Activated CD4-positive, alpha-beta T cell treated with anti-CD3 and anti-CD28 coated beads, Interleukin-2, amount 50 U/mL, for 1 hour (primary cell): ENCODE results near the gene KRT28.
"Not testable (repeated sequence)": the region's sequence is repeated elsewhere in the genome, so short reads cannot be mapped to it uniquely, and the experiment has no call there.

ENCODE experiments used
- DNase-seq: peaks from one replicate; pipeline ENCODE4 v3.0.0-alpha.2; 2020

Gene KRT28

DNA sequence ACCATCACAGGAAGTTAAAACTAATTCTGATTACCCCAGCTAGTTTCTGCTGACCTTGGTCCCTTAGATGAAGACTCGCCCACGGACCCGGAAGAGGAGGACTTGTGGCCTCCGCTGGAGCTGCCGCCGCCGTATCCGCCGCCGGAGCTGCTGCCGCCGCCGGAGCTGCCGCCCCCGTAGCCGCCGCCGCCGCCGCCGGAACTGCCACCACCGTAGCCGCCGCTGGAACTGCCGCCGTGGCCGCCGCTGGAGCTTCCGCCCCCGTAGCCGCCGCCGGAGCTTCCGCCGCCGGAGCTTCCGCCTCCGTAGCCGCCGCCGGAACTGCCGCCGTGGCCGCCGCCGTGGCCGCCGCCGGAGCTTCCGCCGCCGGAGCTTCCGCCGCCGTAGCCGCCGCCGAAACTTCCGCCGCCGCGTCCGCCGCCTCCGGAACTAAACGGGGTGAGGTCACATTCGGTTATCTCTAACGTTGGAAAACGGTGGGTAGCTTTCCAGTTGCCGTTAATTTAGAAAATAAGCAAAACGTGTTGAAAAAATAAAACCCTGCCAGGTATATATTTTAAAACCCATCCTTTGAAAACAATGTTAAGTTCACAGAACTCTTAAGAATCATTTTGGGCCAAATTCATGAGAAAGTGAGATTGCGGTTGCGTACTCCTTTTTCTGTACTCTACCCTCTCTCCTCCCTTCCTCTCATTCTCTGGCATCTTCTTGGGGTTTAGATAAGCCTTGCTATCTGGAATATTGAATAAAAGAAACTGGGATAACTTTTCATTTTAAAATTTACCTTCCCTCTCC, 19.2 kb upstream of the KRT28 start:
- DNase-seq = peak; percentile 81

DNA sequence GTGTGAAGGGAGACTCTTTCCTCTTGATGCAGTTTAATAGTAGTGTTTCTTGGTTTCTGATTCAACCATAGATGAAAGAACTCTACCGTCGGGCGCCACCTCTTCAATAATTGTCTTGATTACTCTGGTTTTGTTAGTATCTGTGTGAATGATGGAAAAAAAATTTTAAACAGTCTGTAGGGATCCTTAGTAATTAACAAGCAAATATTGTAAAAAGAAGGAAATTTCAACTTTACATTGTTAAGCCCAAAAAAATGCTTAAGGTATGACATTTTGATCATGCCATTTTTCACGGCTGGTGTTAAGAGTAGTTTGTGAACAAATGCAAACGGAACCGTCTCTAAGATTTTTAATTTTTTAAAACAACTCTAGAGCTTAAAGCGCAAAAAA, 18.6 kb upstream of the KRT28 start:
- no peak for DNase-seq

DNA sequence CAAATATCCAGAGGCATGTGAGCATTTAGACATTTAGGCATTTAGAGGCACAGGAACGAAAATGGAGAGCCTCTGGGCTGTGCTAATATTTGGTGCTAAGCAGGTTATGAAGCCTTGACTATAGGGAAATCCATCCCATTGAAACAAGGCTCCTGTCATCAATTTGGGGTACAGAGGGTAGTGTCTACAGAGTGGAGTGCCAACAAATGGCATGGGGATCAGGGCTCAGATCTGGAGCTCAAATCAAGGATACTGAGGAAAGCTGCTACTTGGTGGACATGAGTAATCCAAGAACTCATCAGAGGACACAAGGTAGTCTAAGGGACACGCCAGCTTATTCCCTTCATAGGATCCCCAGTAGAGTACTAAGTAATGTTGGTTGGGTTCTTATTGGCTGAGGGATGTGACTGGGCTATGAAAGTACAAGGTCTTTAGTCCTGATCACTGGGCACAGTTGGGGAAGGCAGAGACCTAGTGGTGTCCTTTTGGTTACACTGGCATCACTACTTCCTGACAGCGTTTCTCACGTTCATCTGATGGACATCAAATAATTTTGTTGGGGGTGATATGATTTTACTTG, 17.4 kb upstream of the KRT28 start:
- no peak for DNase-seq

DNA sequence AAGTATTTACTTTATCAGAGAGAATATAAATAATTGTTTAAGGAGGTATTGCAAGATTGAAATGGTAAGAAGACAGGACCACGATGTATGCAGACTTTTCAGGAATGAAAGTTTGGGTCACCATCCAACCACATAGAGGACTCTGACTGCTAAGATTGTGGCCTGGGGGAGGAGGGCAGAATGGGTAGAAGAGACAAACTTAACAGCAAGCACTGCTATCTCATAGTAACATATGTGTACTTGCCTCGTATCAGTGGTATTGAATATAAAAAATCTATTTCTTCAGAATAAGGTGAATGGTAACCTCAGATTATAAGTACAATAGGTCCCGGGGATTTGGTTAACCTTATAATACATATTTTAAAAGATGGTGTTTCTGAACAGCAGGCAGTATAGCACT, 16.8 kb upstream of the KRT28 start:
- no peak for DNase-seq

DNA sequence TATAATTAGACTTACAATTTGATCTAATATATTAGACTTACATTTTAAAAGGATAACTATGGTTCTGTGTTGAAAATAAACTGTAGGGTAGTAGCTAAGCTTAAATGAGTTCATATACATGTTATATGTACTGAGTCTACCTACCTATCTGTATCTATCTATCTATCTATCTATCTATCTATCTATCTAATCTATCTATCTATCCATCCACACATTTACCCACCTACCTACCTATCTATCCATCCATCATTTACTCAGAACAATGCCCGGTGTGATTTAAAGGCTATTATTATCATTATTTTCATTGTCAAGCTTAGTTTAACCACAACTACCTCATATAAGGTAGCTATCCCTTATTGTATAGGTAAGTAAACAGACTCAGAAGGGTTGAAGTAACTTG, 15.6 kb upstream of the KRT28 start:
- DNase-seq = no peak

DNA sequence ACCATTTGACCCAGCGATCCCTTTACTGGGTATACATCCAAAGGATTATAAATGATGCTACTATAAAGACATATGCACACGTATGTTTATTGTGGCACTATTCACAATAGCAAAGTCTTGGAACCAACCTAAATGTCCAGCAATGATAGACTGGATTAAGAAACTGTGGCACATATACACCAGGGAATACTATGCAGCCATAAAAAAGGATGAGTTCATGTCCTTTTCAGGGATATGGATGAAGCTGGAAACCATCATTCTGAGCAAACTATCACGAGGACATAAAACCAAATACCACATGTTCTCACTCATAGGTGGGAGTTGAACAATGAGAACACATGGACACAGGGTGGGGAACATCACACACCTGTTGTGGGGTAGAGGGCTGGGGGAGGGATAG, 14.9 kb upstream of the KRT28 start:
- DNase-seq = not testable (repeated sequence)

DNA sequence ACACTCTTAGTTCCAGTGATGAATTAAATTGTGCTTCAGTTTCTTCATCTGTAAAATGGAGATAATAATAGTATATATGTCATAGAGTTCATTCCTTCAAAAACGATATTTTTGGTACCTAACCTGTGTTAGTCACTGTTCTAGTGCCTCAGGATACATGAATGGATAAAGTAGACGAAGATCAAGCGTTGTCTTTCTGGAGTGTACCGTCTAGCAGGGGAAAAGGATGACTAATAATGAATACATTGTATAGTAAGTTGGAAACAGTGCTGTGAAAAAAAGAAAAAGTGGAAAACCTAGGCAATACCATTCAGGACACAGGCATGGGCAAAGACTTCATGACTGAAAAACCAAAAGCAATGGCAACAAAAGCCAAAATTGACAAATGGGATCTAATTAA, 14.0 kb upstream of the KRT28 start:
- DNase-seq = no peak

DNA sequence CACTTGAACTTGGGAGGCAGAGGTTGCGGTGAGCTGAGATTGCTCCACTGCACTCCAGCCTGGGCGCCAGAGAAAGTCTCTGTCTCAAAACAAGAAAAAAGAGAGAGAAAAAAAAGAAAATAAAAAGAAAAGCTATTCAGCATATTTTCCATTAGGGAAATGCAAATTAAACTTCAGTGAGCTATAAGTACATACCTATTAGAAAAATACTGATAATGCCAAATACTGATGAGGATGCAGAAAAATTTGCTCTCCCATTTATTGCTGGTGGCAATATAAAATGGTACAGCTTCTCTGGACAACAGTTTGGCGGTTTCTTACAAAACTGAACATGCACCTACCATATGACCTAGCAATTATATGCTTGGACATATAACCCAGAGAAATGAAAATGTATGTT, 12.9 kb upstream of the KRT28 start:
- DNase-seq = no peak

DNA sequence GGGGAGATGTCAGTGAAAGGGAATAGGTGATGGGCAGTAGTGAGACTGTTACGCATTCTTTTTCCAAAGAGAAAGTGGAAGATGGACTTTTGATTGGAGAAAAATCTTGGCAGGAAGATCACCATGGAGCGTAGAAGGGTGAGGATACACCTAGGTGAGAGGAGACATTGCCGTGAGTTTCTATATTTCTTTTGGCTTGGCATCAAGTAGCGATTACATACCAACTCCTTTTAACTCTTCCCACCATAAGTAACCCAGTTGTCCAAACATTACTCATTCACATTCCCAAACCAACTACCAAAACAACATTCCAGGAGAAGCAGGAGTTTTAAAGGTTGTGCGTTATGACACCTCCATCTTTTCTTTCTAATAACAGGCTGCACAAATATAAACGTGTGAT, 10.7 kb upstream of the KRT28 start:
- DNase-seq = no peak

DNA sequence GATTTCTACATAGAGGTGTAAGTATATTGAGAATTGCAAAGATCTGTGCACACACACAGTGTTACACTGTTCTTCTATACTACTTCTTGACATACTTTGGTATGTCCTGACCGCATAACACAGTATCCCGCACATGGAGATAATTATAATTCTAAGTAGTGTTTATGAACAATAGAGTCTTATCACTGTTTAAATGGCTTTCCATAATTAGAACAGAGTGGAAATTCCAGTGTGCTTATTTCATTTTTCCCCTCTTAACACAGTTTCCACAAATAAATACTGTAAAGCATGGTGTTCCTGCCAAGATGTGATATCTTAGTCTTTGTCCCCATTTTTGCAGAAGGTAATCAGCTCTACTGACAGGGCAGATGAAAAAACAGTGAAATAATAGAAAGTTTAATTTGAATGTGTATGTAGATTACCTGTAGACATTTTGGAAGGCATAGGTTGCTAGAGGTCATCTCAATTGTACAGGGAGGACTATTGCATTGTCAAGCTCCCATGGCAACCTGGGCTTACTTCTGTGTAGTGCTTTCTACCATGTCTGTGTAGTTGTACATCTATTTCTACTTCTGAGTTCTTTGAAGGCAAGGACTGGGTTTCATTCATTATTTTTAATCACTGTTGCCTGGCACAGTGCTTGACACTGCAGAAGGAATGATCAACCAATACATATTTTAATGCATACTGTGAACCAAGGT, 10.1 kb upstream of the KRT28 start:
- DNase-seq = no peak

DNA sequence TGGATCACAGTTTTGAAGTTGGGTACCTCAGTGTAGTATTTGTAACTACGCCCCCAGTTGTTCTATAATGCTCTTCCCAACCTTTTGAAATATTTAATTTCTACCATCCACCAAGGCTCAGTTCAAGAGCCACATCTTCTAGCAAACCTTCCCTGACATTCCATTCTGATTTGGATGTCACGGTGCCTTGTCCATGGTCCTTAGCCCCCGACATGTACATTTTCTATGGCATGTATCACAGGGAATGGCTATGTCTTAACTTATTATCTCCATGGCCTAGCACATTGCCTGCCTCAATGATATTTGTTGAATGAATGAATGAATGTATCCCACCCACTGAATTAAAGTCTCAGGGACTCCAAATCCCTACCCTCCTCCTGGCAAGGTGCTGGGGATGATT, 6.4 kb upstream of the KRT28 start:
- no peak for DNase-seq

DNA sequence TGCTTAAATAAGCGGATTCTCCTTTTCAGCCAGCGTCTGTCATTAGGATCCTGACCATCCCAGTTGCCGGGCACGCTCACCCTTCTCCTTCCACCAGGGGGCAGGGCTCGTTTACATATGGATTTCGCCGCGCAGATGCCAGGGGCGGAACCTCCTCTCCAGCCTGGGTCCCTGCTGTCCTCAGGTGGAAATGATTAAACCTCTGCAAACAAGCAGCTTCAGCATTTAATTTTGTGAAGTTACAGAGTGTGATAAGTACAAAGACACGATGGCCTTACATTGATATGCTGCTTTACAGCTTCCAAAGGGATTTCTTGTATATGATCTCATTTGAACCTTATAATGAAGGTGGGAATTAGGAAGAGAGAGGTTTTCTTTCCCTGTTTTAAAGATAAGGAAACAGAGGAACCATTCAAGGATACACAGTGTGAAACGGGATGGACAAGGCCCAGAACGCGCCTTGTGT, 3.9 kb upstream of the KRT28 start:
- DNase-seq = peak; percentile 70

DNA sequence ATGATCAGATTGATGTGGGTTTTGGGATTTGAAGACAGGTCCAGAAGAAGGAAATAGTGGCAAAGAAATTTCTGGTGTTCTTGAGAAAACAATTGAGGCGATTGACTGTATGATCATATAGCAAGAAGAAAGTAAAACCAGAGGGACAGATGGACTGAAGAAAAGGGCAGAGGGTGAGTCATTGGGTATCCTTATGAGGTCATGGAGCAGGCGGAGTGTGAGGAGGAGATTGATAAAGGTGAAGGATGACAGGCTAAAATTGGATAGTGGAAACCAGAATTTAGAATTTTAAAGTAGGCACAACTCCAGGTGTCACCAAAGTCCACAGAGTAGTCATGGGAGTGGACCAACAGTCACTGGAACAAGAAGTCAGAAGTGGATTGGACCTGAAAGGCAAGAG, 1.4 kb upstream of the KRT28 start:
- no peak for DNase-seq

DNA sequence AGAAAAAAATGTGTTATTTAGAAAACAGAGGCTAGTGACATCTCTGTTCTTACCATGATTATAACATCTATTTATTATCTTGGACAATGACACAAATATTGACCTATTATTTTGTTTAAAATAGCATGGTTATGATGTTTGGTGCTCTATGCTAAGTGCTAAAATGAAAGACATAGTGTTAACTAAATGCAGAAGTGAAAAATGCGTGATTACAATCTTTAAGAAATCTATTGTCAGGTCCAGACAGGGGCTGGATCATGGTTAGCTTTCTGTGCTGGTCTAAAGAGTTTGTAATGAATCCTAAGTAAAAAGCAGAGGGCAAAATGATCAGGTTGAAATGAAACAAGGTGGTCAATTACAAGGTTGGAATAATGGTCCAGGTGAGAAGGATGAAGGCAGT, 622 bp upstream of the KRT28 start:
- no peak for DNase-seq

DNA sequence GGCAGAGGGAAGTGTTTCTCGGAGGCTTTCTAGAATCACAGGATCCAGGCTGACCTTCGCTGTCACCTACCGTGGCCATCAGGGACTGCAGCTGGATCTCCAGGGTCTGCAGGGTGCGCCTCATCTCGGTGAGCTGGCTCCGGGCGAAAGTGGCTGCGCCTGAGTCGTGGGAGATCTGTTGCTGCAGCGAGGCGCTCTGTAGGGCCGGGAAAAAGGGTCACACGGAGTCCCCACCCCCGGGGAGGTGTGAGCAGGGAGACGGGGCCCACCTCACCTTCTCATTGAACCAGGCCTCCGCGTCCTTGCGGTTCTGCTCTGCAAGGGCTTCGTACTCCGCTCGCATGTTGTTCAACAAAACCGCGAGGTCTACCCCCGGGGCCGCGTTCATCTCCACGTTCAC, 2.9 kb downstream of the KRT28 start:
- no peak for DNase-seq

DNA sequence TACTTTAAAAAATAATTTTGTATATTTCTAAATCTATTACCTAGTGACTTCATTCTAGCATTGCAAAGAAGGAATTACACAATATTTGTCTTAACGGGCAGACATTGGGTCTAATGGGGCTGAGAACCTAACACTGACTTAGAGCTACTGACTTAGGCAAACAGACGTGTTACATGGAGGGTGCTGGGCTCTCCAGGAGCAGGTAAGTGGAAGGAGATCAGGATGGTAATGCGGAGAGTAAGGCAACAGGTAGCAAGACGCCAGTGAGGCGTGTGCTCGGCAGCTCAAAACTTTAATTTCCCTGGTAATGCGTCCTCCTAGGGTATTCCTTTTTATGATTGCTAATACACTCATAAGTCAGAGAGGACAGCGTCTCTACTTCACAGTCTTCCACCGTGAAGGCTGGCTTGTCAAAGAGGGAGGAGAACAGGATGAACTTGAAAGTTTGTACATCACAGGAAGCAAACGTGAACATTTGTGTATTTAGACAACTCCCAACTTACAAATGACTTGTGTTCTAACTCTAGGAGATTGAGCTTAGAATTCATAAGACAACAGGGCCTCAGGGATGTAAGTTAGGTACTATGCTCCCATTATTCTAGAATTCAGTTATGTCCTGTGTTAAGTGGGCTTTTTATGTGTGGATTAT, 4.6 kb downstream of the KRT28 start:
- no peak for DNase-seq

DNA sequence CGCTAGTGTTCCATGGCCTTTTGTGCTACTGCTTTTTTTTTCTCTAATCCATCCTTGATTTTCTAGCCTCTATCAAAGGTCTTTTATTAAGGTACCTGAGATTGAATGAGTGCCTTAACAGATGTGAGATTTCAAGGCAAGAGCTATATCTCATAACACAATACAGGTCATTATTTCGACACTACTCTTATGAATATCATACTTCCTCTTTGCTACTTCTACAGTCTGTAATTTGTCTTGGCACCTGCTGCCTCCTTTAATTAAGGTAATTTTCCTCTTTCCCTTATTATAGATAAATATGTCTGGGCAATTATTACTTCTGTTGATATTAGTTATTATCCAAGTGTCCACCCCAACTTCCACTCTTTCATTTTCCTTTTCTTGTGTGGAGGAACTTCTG, 5.3 kb downstream of the KRT28 start:
- DNase-seq = no peak

DNA sequence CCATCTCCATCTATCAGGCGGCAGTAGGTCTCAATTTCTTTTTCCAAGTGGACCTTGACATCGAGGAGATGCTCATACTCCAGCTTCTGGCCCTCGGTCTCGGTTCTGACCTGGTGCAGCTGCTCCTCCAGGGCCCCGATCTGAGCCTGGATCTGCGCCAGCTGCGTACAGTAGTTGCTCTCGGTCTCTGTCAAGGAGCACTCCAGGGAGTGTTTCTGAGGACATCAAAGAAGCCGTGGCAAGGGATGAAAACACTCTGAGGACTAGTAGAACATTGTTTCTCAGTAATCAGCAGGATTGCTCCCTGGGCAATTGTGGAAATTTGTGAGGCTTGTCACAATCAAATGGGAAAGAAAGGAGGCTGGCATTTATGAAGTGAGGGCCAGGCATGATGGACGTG, 5.9 kb downstream of the KRT28 start:
- DNase-seq = no peak

DNA sequence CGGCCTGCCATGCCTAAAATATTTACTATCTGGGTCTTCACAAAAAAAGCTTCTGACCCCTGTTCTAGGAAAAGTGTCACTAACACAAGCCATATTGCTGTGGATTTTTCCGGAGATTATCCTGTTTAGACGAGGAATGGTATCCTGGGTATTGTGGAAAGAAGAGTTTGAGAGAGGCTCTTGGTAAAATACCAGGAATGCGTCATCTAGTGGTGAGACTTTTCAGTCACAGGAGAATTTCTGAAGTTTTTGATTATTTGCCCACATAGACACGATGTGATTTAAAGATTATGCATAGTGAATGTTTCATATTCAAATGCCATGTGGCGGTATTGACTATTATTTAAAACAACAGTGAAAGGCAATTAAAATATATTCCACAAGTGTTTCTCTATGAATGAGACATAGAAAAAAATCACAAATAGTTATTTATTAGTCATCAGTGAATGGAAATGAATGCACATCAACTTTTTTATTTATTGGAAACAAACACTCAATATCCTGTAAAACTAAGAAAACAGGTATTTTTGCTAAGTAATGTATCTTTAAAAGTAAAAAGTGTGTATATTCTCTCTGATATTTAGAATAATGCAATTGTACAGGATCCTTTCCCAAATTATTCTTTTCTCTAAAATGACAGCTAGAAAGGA, 7.8 kb downstream of the KRT28 start:
- DNase-seq = no peak

DNA sequence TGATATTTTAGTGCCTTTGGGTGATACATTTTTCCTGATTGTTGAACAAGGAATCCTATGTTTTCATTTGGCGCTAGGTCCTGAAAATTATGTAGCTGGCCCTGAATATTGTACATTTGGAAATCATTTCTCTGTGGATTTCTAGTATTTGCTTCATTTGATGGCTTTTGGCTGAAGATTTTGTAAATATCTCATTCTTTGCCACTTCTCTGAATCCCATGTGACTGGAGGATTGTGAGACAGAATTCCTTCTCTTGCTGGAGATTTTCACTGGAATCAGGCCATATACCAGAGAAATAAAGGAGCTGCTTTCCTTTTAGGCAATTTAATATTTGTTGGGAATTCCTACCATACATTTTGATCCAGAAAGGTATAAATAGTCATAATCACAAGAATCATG, 8.6 kb downstream of the KRT28 start:
- DNase-seq = no peak

DNA sequence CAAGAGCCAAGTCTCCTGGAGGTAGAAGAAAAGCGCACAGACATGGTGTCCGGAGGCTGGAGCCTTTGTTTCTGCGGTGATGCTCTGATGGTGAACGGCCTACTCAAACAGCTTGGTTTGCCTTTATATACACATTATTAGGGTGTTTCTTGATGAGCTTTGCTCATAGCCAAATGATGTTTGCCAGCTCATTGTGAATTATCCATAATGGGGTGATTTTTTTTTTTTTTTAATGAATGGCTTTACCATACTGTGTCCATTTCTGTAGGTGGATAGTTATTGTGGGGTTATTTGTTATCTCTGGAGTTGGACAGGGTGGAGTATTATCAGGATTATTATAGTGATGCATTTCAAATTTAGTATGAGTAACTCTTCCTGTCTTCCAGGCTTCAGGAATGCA, 17.3 kb downstream of the KRT28 start, which contains the start of gene KRT27:
Gene KRT27 (minus strand): TSS at position 101 of the 400 bp plus-strand sequence. CDS start 57 bp downstream, at position 44.
- no peak for DNase-seq

DNA sequence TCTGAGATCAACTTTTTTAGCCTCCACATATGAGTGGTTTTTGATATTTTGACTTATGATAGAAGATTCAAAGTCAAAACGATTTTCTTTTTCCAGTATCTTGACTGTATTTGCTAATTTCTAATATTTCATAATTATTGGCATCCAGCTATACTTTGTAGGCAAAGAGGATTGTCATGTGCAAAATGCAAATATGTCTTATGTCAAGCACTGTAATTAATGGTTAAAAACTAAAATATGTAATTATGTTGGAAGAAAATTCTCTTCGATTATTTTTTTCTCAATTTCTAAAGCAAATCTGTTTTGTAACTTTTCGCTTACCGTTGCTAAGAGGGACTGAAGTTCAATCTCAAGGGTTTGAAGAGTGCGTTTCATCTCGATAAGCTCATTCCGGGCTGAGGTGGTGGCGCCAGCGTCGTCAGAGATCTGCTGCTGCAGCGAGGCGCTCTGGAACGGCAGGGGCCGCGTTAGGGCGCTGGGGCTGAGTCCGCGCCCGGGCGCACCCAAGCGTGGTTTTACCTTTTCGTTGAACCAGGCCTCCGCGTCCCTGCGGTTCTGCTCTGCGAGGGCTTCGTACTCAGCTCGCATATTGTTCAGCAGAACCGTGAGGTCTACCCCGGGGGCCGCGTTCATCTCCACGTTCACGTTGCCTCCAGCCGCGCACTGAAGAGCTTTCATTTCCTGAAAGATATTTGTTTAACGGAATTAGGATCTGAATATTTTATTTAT, 20.4 kb downstream of the KRT28 start:
- peak; percentile 19 for DNase-seq
